ENCODE results near the gene GIPC1.
"Not testable (repeated sequence)": the region's sequence is repeated elsewhere in the genome, so short reads cannot be mapped to it uniquely, and the experiment has no call there.

GIPC1 gene, protein sequence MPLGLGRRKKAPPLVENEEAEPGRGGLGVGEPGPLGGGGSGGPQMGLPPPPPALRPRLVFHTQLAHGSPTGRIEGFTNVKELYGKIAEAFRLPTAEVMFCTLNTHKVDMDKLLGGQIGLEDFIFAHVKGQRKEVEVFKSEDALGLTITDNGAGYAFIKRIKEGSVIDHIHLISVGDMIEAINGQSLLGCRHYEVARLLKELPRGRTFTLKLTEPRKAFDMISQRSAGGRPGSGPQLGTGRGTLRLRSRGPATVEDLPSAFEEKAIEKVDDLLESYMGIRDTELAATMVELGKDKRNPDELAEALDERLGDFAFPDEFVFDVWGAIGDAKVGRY

GRCh38 chr19:14496029-14496833 lies at the start of gene GIPC1:
TSS of gene GIPC1 (minus strand) at chr19:14496127. CDS start at chr19:14482976, 13,151 bp downstream.
- DNase-seq = peak; percentile 46 to 99 (median 97)

DNA sequence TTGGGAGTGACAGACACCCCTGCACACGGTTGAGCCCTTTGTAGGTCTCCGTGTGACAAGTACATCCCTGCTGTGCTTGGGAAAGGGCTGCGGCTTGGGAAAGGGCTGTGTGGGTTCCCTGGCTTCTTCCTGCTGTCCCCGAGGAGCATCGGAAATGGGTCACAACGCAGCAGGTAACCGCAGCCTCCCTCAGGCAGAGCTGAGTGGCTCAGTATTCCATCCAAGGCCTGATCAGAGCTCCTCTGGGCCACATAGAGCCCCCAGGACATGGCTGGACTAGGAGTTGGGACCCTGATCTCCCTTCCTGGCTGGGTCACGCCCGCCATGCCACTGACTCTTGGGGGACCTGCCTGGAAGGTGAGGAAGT lies 49.8 kb upstream of the GIPC1 start:
- DNase-seq = no peak

DNA sequence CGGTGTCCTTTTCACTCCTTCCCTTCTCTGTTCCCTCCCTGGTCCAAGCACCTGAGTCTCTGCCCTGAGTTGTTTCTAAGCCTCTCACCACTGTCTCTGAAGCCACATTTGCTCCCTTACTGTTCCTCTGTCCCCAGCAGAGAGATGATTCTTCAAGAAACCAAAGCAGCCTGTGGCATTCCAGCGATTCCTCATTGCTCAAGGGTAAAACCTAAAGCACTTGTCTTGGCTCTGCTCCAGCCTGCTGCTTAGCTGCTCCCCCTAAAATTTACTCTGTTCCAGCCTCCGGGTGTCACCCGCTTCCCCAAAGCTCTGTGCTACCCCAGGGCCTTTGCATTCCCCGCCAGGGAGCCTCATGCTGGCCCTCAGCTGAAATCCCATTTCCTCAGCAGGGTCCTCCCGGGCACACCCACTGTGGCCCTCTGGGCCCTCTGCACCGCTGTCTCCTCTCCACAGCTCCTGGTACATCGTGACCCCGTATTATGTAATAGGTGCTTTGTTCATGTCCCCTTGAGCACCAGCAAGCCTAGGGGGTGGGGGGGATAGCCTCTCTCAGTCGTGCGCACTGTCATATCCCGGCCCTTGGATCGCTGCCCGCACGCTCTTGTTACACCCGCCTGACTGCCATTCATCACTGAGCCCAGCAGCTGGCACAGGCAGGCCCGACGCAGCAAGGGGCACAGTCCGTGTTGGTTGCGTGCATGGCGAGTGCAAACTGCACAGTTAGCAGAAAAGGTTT lies 49.2 kb upstream of the GIPC1 start:
- peak in 13 of 14 donors; percentile 34 to 93 (median 88) for DNase-seq

- DNase-seq = peak in 2 of 14 donors; percentile 10 to 18
Observed at GRCh38 chr19:14544047-14544446, 48.1 kb upstream of the GIPC1 start.

DNA sequence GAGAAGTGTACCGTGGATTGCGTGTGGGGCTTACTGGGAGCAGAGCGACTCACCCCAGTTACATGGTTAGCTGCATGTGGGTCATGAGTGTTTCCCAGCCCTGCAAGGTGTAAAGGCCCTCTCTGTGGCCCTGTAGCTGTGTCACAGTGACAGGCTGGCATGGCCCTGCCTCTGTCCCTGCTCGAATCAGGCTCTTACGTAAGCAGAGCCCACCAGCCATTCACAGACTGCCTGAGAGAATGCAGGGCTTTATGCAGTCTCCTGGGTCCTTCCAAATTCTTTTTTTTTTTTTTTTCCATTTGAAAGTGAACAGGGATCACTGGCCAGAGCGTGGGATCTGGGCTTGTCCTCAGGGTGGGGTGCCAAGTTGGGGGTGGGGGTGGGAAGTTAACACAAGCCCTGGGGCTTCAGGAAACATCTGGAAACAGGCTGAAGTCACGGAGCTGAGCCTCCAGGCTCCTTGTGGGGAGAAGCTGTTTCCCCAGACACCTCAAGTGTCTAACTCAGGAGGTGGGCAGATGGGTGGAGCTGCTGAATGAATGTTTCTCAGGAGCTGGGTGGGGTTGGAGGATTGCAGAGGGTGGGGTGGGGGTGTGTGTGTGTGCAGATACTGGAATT lies 46.9 kb upstream of the GIPC1 start:
- peak in 6 of 14 donors; percentile 14 to 43 (median 32) for DNase-seq

- not testable (repeated sequence) for DNase-seq
Observed at GRCh38 chr19:14541979-14542378, 46.1 kb upstream of the GIPC1 start.

GRCh38 chr19:14540741-14541525 lies 45.0 kb upstream of the GIPC1 start:
- peak in 1 of 14 donors; percentile 71 for DNase-seq

DNA sequence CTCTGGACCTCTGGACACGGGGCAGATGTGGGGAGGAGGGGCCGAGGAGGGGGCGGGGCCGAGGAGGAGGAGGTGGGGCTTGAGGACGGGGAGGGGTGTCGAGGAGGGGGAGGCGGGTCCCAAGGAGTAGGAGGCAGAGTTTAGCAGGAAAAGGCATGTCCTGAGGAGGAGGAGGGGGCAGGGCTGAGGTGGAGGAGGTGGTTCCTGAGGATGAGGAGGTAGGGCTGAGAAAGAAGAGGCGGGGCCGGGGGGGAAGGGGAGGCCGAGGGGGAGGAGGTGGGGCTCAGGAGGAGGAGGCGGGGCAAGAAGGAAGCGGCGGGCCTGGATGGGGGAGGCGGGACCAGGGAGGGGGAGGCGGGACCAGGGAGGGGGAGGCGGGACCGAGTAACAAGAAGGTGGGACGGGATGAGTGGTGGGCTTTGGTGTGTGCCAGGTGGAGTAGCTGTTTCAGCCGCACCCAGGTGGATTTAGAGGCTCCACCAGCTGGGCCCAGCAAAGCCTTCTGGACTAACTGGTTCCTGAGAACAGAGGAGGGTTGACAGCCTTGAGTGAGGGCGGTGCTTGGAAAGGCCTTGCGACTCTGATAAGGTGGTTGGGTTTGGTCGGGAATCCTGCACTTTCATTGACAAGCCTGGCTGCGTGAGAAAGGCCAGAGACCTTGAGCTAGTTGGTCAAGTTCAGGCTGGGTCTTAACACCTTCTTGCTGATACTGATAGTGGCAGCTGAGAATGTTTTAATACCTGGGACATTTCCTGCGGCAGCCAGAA lies 41.2 kb upstream of the GIPC1 start:
- DNase-seq = peak in 1 of 14 donors; percentile 21

GRCh38 chr19:14533450-14533849 lies 37.5 kb upstream of the GIPC1 start:
- DNase-seq = no peak

DNA sequence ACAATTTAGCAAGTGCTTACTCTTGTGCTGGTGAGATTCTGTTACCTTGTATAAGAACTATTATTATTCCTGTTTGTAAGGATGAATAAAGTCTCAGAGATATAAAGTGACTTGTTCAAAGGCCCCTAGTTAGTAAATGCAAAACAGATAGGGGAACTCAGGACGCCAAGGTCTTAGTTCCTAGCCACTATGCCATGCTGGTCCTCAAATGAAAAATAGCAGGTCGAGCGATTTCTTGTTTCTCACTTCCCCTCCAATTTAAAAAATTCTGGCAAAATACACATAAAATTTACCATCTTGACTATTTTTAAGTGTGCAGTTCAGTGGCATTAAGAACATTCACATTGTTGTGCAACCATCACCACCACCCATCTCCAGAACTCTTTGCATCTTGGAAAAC lies 34.6 kb upstream of the GIPC1 start:
- DNase-seq = no peak

GRCh38 chr19:14530005-14530348 lies 34.0 kb upstream of the GIPC1 start:
- DNase-seq = peak in 6 of 14 donors; percentile 54 to 80 (median 74)

DNA sequence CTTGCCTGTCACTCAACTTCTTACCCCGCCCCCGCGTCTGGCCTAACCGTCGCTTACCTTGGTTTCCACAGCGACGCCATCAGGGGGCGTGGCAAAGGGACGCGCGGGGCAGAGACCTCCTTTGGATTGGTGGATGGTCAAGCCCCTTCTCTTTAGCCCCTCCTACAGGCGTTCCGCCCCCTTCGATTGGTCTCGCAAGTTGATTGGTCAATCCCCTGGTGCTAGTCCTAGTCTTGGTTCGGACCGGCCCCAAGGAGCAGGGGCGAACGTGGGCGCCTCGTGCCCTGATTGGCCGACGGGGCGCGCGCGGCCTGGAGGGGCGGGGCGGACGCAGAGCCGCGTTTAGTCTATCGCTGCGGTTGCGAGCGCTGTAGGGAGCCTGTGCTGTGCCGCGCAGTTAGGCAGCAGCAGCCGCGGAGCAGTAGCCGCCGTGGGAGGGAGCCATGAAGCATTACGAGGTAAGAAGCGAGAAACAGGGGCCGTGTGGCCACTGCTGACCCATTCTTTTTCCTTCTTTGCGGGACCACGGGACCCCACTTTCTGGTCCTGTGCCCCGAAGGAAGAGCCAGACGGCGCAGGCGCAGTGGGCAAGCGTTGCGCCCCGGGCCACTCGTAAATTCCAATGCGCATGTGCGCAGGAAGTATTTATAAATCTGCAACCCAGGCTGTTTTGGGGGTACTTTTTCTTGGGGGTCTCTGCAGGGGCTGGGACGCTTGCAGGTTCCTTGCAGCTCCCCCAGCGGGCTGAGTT lies 33.5 kb upstream of the GIPC1 start, which contains the start of gene TECR:
Gene TECR, plus strand, starts transcription at position 341 of the 751 bp plus-strand sequence. Its CDS starts 103 bp downstream, at position 444.
- DNase-seq = peak; percentile 93 to 100 (median 99)

GRCh38 chr19:14528419-14529253 lies 32.7 kb upstream of the GIPC1 start:
- DNase-seq = no peak

DNA sequence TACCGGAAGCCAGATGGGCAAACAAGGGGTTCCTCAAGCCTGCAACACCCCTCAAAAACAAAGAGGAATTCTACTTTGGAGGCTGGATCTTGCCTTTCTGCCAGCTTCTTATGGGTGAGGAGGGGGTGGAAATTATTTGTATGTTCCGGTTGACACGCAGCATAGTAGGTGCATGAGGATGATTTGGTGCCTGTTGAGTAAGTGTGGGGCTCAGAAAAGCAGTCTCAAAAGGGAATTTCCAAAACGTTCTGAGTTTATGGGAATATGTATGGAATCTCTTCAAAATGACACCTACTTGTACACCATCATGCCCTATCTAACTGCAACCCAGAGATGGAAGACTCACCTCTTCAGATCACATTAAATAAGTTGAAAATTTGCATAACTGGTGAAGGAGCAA lies 30.5 kb upstream of the GIPC1 start:
- DNase-seq = no peak

DNA sequence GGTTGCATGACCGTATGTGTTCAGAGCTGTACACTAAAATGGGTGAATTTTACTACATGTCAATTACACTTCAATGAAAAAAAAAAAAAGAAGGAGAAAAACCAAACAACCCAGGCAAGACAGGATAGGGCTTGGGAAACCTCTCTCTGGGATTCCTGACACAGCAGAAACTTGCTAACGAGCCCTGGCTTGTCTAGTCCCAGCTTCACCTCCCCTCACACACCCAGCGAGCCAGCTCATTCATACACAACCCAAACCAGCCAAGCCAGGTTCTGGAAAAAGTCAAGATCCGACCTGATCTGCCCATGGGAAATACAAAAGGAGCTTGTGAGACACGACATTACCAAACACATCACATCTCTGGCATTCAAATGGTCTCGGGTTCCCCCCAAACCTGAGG lies 29.8 kb upstream of the GIPC1 start:
- peak in 1 of 14 donors; percentile 11 for DNase-seq

- no peak for DNase-seq
Observed at GRCh38 chr19:14520543-14520942, 24.6 kb upstream of the GIPC1 start.

GRCh38 chr19:14519860-14520407 lies 24.0 kb upstream of the GIPC1 start:
- peak in 6 of 14 donors; percentile 13 to 77 (median 34) for DNase-seq

GRCh38 chr19:14519245-14519859 lies 23.4 kb upstream of the GIPC1 start:
- no peak for DNase-seq
